Stomach (tissue), 9 donors: Measurements from ENCODE around the gene OR8J1. TPM values are rescaled to one million over a fixed set of nuclear protein-coding genes. Genes with fewer than 3 reads are reported as not detected.

ENCODE experiments used
- DNase-seq, 2 donors: peaks; one replicate each; pipeline versions ENCODE4 v3.0.0 to v3.0.0-alpha.2; 2013 to 2019
- H3K27ac ChIP-seq, 5 donors: fragments of 200-600 bp in 4 of 5; sonication (generic) in 4 of 5; one replicate each; pipeline ENCODE4 v1.5.1; 2013 to 2019; ENCODE audit warnings: mild to moderate bottlenecking in 1 of 5, moderate library complexity in 1 of 5
- H3K27me3 ChIP-seq, 3 donors: fragments of 200-600 bp; sonication (generic); one replicate each; pipeline ENCODE4 v1.5.1; 2017 to 2019; ENCODE audit warnings: mixed run types in 1 of 3
- H3K36me3 ChIP-seq, 4 donors: fragments of 200-600 bp; sonication (generic); 1 replicate in 3 of 4; 2 replicates in 1 of 4; pipeline ENCODE4 v1.5.1; 2016 to 2019
- H3K4me1 ChIP-seq, 4 donors: fragments of 200-600 bp; sonication (generic); one replicate each; pipeline ENCODE4 v1.5.1; 2016 to 2019
- H3K4me3 ChIP-seq, 4 donors: fragments of 200-600 bp; sonication (generic) in 3 of 4; one replicate each; pipeline ENCODE4 v1.5.1; 2016 to 2019; ENCODE audit warnings: mild to moderate bottlenecking in 1 of 4
- H3K9me3 ChIP-seq, 4 donors: fragments of 200-600 bp; sonication (generic); one replicate each; pipeline ENCODE4 v1.5.1; 2016 to 2019
- EP300 ChIP-seq: sonication (generic); formaldehyde crosslinking; IDR thresholded peaks from one replicate; pipeline ENCODE4 v1.6.1; 2017; ENCODE audit warnings: antibody characterized with exemption
- POLR2A ChIP-seq, 4 donors: fragments of 450-650 bp; IDR thresholded peaks; one replicate each; pipeline ENCODE4 v1.6.1; 2016; ENCODE audit warnings: antibody characterized with exemption in 4 of 4, control low read depth in 2 of 4, mild to moderate bottlenecking in 1 of 4, moderate library complexity in 1 of 4
- POLR2AphosphoS5 ChIP-seq, 3 donors: sonication (generic); formaldehyde crosslinking; IDR thresholded peaks; one replicate each; pipeline ENCODE4 v1.6.1; 2016; ENCODE audit warnings: antibody characterized with exemption in 3 of 3
- intact Hi-C: fragments of 100-400 bp; cut with DNase I; formaldehyde crosslinking; loops from one replicate; pipeline ENCODE4 v1.15.1; 2023; ENCODE audit warnings: low total_unique reads
- polyA plus RNA-seq, 3 donors: library from polyadenylated mRNA; stranded (reverse); fragments of 200-250 nt; gene quantifications; one replicate each; pipeline ENCODE4 v1.2.3, GENCODE V29; 2013
- total RNA-seq, 5 donors: library from RNA; depleted of rRNA; stranded (reverse); fragments of >200 nt; gene quantifications; one replicate each; pipeline versions ENCODE4 v1.1.0 to v1.2.3, GENCODE V29; 2014 to 2016
- TF ChIP-seq, protein P1 (sequence below), 7 experiments: fragments of 450-650 bp in 4 of 7; fragments of 200-600 bp in 3 of 7; sonication (generic) in 3 of 7; IDR thresholded peaks; one replicate each; pipeline ENCODE4 v1.5.1; 2016 to 2019; ENCODE audit warnings: antibody characterized with exemption in 7 of 7, control low read depth in 2 of 7, mild to moderate bottlenecking in 1 of 7
- donor health status: healthy with polysubstance abuse.
- donor health status: Bipolar disorder and iron deficiency.
- donor health status: healthy.

OR8J1 gene
- total and polyA plus RNA-seq, 8 donors = not detected

GRCh38 chr11:56410801-56411200, 56.7 kb downstream of the OR8J1 start:
- Histone ChIP-seq H3K4me3 (no peak overlapping the region), H3K27me3 (no peaks in the 10 kb centered on the region), H3K4me1 (no peaks in the 10 kb centered on the region), H3K9me3 (peaks cover 0 to 4% (median 0%) of the 10 kb centered on the region in 4 donors), H3K27ac (no peak overlapping the region), H3K36me3 (no peaks in the 10 kb centered on the region)
- intact Hi-C loops = no loop called here
- DNase-seq = no peak
- TF ChIP-seq EP300 (no peak), POLR2A (IDR thresholded peaks at IDR 0.05) (no peak), POLR2AphosphoS5 (IDR thresholded peaks at IDR 0.05) (no peak)
- TF ChIP-seq, protein P1, sequence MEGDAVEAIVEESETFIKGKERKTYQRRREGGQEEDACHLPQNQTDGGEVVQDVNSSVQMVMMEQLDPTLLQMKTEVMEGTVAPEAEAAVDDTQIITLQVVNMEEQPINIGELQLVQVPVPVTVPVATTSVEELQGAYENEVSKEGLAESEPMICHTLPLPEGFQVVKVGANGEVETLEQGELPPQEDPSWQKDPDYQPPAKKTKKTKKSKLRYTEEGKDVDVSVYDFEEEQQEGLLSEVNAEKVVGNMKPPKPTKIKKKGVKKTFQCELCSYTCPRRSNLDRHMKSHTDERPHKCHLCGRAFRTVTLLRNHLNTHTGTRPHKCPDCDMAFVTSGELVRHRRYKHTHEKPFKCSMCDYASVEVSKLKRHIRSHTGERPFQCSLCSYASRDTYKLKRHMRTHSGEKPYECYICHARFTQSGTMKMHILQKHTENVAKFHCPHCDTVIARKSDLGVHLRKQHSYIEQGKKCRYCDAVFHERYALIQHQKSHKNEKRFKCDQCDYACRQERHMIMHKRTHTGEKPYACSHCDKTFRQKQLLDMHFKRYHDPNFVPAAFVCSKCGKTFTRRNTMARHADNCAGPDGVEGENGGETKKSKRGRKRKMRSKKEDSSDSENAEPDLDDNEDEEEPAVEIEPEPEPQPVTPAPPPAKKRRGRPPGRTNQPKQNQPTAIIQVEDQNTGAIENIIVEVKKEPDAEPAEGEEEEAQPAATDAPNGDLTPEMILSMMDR (IDR thresholded peaks at IDR 0.05) = no peak

Other genes with a start within 250 kb of the OR8J1 start
- gene OR8H3, start 231.9 kb upstream of the OR8J1 start, total RNA-seq = not detected
- gene OR8H3, start 231.9 kb upstream of the OR8J1 start, polyA plus RNA-seq = not detected
- gene OR8J3, start 214.1 kb upstream of the OR8J1 start, total RNA-seq = not detected
- gene OR8J3, start 214.1 kb upstream of the OR8J1 start, polyA plus RNA-seq = not detected
- gene OR8K5, start 194.0 kb upstream of the OR8J1 start, total RNA-seq = not detected
- not detected for gene OR8K5, start 194.0 kb upstream of the OR8J1 start, polyA plus RNA-seq
- gene OR5J2, start 177.7 kb upstream of the OR8J1 start, total RNA-seq = not detected
- not detected for gene OR5J2, start 177.7 kb upstream of the OR8J1 start, polyA plus RNA-seq
- not detected for gene OR5T2, start 120.0 kb upstream of the OR8J1 start, total RNA-seq
- gene OR5T2, start 120.0 kb upstream of the OR8J1 start, polyA plus RNA-seq = not detected
- not detected for gene OR5T3, start 102.0 kb upstream of the OR8J1 start, total RNA-seq
- gene OR5T3, start 102.0 kb upstream of the OR8J1 start, polyA plus RNA-seq = not detected
- gene OR5T1, start 80.1 kb upstream of the OR8J1 start, total RNA-seq = not detected
- not detected for gene OR5T1, start 80.1 kb upstream of the OR8J1 start, polyA plus RNA-seq
- not detected for gene OR8H1, start 62.0 kb upstream of the OR8J1 start, total RNA-seq
- not detected for gene OR8H1, start 62.0 kb upstream of the OR8J1 start, polyA plus RNA-seq
- not detected for gene OR8K3, start 39.1 kb upstream of the OR8J1 start, total RNA-seq
- not detected for gene OR8K3, start 39.1 kb upstream of the OR8J1 start, polyA plus RNA-seq
- not detected for gene OR8K1, start 8.3 kb upstream of the OR8J1 start, total RNA-seq
- not detected for gene OR8K1, start 8.3 kb upstream of the OR8J1 start, polyA plus RNA-seq
- not detected for gene OR8U1, start 21.3 kb downstream of the OR8J1 start, total RNA-seq
- gene OR8U1, start 21.3 kb downstream of the OR8J1 start, polyA plus RNA-seq = not detected
- gene OR5AL1, start 58.4 kb downstream of the OR8J1 start, total RNA-seq = not detected
- not detected for gene OR5AL1, start 58.4 kb downstream of the OR8J1 start, polyA plus RNA-seq
- gene OR5M3, start 119.1 kb downstream of the OR8J1 start, total RNA-seq = not detected
- not detected for gene OR5M3, start 119.1 kb downstream of the OR8J1 start, polyA plus RNA-seq
- gene OR5M8, start 137.1 kb downstream of the OR8J1 start, total RNA-seq = not detected
- gene OR5M8, start 137.1 kb downstream of the OR8J1 start, polyA plus RNA-seq = not detected
- not detected for gene OR5M11, start 189.0 kb downstream of the OR8J1 start, total RNA-seq
- gene OR5M11, start 189.0 kb downstream of the OR8J1 start, polyA plus RNA-seq = not detected
- not detected for gene OR5M10, start 223.4 kb downstream of the OR8J1 start, total RNA-seq
- not detected for gene OR5M10, start 223.4 kb downstream of the OR8J1 start, polyA plus RNA-seq